Thyroid gland (tissue), 4 donors: ENCODE measurements around the gene CXCR6. TPM values are rescaled to one million over a fixed set of nuclear protein-coding genes. Genes with fewer than 3 reads are reported as not detected.
A peak's percentile ranks its signal among the peaks of the same experiment; 100 is the strongest.

Experiments
- DNase-seq, 2 donors: peaks; one replicate each; pipeline ENCODE4 v3.0.0-alpha.2; 2019
- H3K27ac ChIP-seq, 3 donors: fragments of 200-600 bp; sonication (generic); 1 replicate in 2 of 3; 2 replicates in 1 of 3; pipeline ENCODE4 v1.5.1; 2016 to 2019; ENCODE audit warnings: mild to moderate bottlenecking in 1 of 3, moderate library complexity in 1 of 3
- H3K27me3 ChIP-seq: fragments of 200-600 bp; sonication (generic); one replicate; pipeline ENCODE4 v1.5.1; 2019
- H3K36me3 ChIP-seq, 2 donors: fragments of 200-600 bp; sonication (generic); one replicate each; pipeline ENCODE4 v1.5.1; 2016 to 2019
- H3K4me1 ChIP-seq, 2 donors: fragments of 200-600 bp; sonication (generic); one replicate each; pipeline ENCODE4 v1.5.1; 2017 to 2019
- H3K4me3 ChIP-seq, 3 donors: fragments of 200-600 bp; sonication (generic); replicated peaks in 1 of 3; 1 replicate in 2 of 3; 2 replicates in 1 of 3; pipeline ENCODE4 v1.5.1; 2016; ENCODE audit warnings: mild to moderate bottlenecking in 1 of 3
- H3K9me3 ChIP-seq: fragments of 200-600 bp; sonication (generic); one replicate; pipeline ENCODE4 v1.5.1; 2017
- POLR2A ChIP-seq, 2 donors: fragments of 450-650 bp; IDR thresholded peaks; one replicate each; pipeline ENCODE4 v1.6.1; 2017; ENCODE audit warnings: antibody characterized with exemption in 2 of 2, mild to moderate bottlenecking in 2 of 2, moderate library complexity in 1 of 2
- WGBS, 2 donors: methylation state at CpG; one replicate each; pipeline ENCODE4 v1.1.5; 2017; 5-methylcytosine and 5-hydroxymethylcytosine counted together
- intact Hi-C: fragments of 100-400 bp; cut with DNase I; formaldehyde crosslinking; loops from one replicate; pipeline ENCODE4 v1.15.1; 2023
- total RNA-seq, 4 donors: library from RNA; depleted of rRNA; stranded (reverse); fragments of >200 nt; gene quantifications; one replicate each; pipeline ENCODE4 v1.2.3, GENCODE V29; 2016
- TF ChIP-seq, protein P1 (sequence below), 6 experiments: fragments of 200-600 bp in 3 of 6; fragments of 450-650 bp in 3 of 6; sonication (generic) in 3 of 6; IDR thresholded peaks; one replicate each; pipeline ENCODE4 v1.5.1; 2016 to 2019; ENCODE audit warnings: antibody characterized with exemption in 6 of 6, mild to moderate bottlenecking in 2 of 6, inconsistent platforms in 1 of 6, moderate library complexity in 1 of 6

The CXCR6 gene
- total RNA-seq, 4 donors from 2014 or later, result 2.1 to 4.4 (median 3.4) TPM

DNA sequence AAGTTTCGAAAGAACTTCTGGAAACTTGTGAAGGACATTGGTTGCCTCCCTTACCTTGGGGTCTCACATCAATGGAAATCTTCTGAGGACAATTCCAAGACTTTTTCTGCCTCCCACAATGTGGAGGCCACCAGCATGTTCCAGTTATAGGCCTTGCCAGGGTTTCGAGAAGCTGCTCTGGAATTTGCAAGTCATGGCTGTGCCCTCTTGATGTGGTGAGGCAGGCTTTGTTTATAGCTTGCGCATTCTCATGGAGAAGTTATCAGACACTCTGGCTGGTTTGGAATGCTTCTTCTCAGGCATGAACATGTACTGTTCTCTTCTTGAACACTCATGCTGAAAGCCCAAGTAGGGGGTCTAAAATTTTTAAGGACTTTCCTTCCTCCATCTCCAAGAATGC lies 4.1 kb downstream of the CXCR6 start:
- Histone ChIP-seq H3K4me3 (no peak overlapping the region), H3K9me3 (no peaks in the 10 kb centered on the region), H3K27me3 (no peaks in the 10 kb centered on the region), H3K27ac (peak overlapping the region in 1 of 3 donors; percentile 12), H3K36me3 (peaks cover 36 to 38% of the 10 kb centered on the region in 2 donors), H3K4me1 (peaks cover under 1 to 12% of the 10 kb centered on the region in 2 donors)
- 92 to 96% methylated on average over 3 of the region's 3 CpGs for WGBS, 2 donors
- TF ChIP-seq, protein P1, sequence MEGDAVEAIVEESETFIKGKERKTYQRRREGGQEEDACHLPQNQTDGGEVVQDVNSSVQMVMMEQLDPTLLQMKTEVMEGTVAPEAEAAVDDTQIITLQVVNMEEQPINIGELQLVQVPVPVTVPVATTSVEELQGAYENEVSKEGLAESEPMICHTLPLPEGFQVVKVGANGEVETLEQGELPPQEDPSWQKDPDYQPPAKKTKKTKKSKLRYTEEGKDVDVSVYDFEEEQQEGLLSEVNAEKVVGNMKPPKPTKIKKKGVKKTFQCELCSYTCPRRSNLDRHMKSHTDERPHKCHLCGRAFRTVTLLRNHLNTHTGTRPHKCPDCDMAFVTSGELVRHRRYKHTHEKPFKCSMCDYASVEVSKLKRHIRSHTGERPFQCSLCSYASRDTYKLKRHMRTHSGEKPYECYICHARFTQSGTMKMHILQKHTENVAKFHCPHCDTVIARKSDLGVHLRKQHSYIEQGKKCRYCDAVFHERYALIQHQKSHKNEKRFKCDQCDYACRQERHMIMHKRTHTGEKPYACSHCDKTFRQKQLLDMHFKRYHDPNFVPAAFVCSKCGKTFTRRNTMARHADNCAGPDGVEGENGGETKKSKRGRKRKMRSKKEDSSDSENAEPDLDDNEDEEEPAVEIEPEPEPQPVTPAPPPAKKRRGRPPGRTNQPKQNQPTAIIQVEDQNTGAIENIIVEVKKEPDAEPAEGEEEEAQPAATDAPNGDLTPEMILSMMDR (IDR thresholded peaks at IDR 0.05), result no peak
- TF ChIP-seq POLR2A (IDR thresholded peaks at IDR 0.05), result no peak
- no peak for DNase-seq
- intact Hi-C loops, result no loop called here

DNA sequence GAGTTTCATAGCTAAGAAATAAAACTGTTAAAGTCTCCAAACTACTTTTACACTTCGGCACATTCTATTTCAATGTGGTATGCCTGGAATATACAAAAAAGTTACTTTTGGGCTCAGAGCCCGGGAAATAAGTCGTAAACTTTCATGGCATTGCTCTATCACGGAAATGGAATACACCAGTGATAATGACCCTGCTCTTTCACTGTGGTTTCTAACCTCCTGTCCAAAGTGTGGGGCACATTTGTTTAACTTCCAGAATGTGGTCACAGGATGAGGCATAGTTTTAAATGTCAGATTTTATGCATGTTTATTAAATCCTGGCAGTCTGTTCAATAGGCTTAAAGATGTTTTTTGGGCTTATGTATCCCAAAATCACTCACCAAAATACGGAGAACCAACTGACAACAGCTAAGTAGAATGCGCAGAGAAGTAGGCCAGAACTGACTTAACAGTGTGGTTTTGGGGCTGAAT lies 5.1 kb downstream of the CXCR6 start:
- DNase-seq, result no peak
- peaks cover 36 to 39% of the 10 kb centered on the region in 2 donors for H3K36me3 ChIP-seq
- 89 to 91% methylated on average over 6 of the region's 6 CpGs for WGBS, 2 donors
- H3K27ac ChIP-seq, result no peak overlapping the region
- no peak for TF ChIP-seq POLR2A (IDR thresholded peaks at IDR 0.05)
- no peaks in the 10 kb centered on the region for H3K9me3 ChIP-seq
- no peaks in the 10 kb centered on the region for H3K27me3 ChIP-seq
- no peak overlapping the region for H3K4me3 ChIP-seq
- H3K4me1 ChIP-seq, result peaks cover 10 to 22% of the 10 kb centered on the region in 2 donors
- intact Hi-C loops, result no loop called here

DNA sequence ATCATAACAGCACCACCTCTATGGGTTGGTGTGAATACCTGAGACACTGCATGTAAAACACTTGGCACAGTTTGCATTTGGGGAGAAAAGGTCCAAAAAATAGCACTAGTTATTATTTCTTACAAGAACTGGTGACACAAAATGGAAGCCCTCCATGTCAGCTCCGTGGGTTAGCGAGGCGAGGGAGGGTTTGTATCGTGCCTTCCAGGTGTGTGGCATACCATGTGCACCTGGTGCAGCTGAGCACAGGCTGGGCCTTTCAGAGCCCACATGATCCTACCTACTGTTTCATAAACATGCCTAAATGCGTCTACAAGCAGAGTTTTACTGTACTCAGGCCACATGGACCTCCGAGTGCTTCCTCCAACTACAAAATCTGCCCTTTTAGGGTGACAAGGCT lies 5.6 kb downstream of the CXCR6 start:
- DNase-seq, result no peak
- intact Hi-C loops, result no loop called here
- Histone ChIP-seq H3K36me3 (peaks cover 36 to 39% of the 10 kb centered on the region in 2 donors), H3K9me3 (no peaks in the 10 kb centered on the region), H3K27ac (no peak overlapping the region), H3K27me3 (no peaks in the 10 kb centered on the region), H3K4me1 (peaks cover 16 to 28% of the 10 kb centered on the region in 2 donors), H3K4me3 (no peak overlapping the region)
- WGBS, 2 donors, result 95 to 100% methylated on average over 6 of the region's 6 CpGs
- TF ChIP-seq, protein P1 (IDR thresholded peaks at IDR 0.05), result no peak
- TF ChIP-seq POLR2A (IDR thresholded peaks at IDR 0.05), result no peak

DNA sequence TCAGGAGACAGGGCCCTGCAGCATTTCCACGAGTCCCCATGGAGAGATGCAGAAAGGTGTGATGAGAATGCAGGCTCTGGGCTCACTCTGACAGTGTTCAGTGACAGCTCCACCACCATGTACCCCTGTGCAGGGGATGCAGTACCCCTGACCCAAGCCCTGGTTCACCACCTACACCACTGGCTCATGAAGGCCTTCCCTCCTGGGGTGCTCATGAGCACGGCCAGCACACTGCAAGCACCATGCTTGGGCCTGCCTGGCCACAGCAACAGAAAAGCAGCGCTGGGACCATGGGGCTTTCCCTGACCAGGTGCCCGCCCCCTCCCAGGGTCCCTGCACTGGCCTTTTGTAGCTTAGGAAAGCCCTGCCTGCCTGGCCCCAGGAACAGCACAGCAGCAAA lies 6.2 kb downstream of the CXCR6 start:
- Histone ChIP-seq H3K27ac (no peak overlapping the region), H3K4me3 (no peak overlapping the region), H3K9me3 (no peaks in the 10 kb centered on the region), H3K27me3 (no peaks in the 10 kb centered on the region), H3K36me3 (peaks cover 36 to 40% of the 10 kb centered on the region in 2 donors), H3K4me1 (peaks cover 21 to 33% of the 10 kb centered on the region in 2 donors)
- no peak for TF ChIP-seq POLR2A (IDR thresholded peaks at IDR 0.05)
- TF ChIP-seq, protein P1 (IDR thresholded peaks at IDR 0.05), result no peak
- no peak for DNase-seq
- WGBS, 2 donors, result 90 to 100% methylated on average over 2 to 3 of the region's 4 CpGs
- intact Hi-C loops, result no loop called here

DNA sequence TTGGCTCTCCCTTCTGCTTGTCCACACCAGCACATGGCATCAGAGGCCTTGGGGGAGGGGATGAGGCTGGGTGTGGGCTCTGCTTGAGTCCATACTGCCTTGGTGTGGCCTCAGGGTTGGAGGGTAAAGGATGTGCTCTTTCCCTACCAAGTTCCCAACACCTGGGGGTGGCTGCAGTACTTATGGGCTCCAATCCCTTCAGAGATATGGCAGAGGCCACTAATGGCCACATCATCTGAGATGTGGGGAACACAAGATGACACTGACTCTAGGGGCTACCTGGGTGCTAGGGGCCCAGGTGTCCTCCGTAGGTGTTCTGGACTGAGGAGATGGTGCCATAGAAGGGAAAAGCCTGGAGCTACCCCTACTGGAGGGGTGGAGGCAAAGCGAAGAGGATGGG lies 6.9 kb downstream of the CXCR6 start:
- 93 to 100% methylated on average over 2 of the region's 2 CpGs for WGBS, 2 donors
- H3K27ac ChIP-seq, result peak overlapping the region in 2 of 3 donors; percentile 12 to 15
- no peak for TF ChIP-seq POLR2A (IDR thresholded peaks at IDR 0.05)
- TF ChIP-seq, protein P1 (IDR thresholded peaks at IDR 0.05), result no peak
- peaks cover 28 to 40% of the 10 kb centered on the region in 2 donors for H3K4me1 ChIP-seq
- no peak for DNase-seq
- intact Hi-C loops, result loop anchor here (5.0 kb wide), 1 partner anchor 42 kb away; no protein-coding TSS in a partner anchor
- H3K4me3 ChIP-seq, result no peak overlapping the region
- peaks cover 42 to 45% of the 10 kb centered on the region in 2 donors for H3K36me3 ChIP-seq
- H3K9me3 ChIP-seq, result no peaks in the 10 kb centered on the region
- no peaks in the 10 kb centered on the region for H3K27me3 ChIP-seq
